GM19035 (cell line): ENCODE measurements around the gene TSPAN14.
A peak's percentile ranks its signal among the peaks of the same experiment; 100 is the strongest.
"Not testable (repeated sequence)": the region's sequence is repeated elsewhere in the genome, so short reads cannot be mapped to it uniquely, and the experiment has no call there.

Experiments used
- ATAC-seq: cut with Tn5 transposase; IDR thresholded peaks from one replicate; pipeline ENCODE4 v1.9.1; 2021; ENCODE audit not compliant: unreplicated experiment

TSPAN14 gene

GRCh38 chr10:80520661-80521470, 66.8 kb downstream of the TSPAN14 start:
- ATAC-seq, result no peak

GRCh38 chr10:80522756-80523363, 68.8 kb downstream of the TSPAN14 start:
- ATAC-seq, result no peak

- ATAC-seq, result no peak
These were observed 69.7 kb downstream of the TSPAN14 start for GRCh38 chr10:80523773-80524172.

- no peak for ATAC-seq
These were observed 70.2 kb downstream of the TSPAN14 start for GRCh38 chr10:80524190-80524909.

- no peak for ATAC-seq
These were observed 72.1 kb downstream of the TSPAN14 start for GRCh38 chr10:80526218-80526617.

DNA sequence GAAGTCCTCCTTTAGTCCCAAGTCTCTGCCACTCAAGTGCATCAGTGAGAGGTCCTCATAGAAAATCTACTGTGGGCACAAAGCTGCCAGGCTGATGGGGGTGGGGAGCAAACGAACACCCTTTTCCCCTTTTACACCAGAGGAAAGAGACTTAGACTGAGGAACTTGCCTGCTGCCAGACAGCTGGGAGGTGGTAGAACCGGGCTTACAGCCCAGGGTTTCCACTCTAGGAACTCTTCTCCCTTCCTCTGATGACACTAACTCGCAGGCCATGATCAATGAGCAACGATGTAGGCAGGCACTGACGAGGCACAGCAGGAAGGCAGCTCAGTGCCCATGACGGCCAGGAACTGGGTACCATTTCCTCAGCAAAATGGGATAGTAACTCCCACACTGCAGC, 72.6 kb downstream of the TSPAN14 start:
- no peak for ATAC-seq

- no peak for ATAC-seq
These were observed 74.1 kb downstream of the TSPAN14 start for GRCh38 chr10:80528185-80528700.

DNA sequence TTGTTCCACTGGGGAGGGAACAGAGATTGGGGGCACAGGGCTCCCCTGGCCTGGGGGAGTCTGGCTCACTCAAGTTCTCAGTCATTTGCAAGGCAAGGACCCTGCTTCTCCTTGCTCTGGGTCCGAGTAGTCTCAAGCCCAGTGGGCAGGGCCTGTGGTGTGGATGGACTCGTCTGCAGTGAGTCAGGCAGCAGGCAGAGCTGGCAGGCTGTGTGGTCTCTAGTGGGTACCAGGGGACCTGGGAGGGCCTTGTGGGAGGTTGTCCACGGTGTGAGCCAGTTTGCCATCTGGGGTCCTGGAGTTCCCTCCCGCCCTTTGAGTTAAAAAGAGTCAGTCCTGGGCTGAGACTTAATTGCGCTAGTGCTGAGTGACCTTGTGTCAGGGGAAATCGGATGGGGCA, 74.8 kb downstream of the TSPAN14 start:
- no peak for ATAC-seq

GRCh38 chr10:80529604-80530003, 75.5 kb downstream of the TSPAN14 start:
- no peak for ATAC-seq

DNA sequence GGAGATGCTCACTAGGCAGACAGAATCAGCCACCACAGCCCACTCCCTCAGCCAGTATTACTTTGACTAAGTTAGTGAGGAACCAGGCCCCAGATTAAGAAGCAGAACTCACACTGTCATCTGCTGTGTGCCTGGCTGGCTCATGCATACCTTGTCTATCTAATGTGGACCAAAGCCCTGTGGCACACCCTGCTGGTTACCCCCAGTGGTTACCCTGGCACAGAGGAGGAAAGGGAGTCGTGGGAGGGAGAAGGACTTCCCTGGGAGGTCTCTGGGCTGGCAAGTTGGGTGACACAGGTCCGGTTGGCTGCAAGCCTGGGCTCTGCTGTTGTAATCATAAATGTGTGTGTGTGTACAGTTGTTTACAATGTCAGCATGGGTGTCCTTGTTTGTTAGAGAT, 76.1 kb downstream of the TSPAN14 start:
- no peak for ATAC-seq

GRCh38 chr10:80530816-80531215, 76.7 kb downstream of the TSPAN14 start:
- no peak for ATAC-seq

DNA sequence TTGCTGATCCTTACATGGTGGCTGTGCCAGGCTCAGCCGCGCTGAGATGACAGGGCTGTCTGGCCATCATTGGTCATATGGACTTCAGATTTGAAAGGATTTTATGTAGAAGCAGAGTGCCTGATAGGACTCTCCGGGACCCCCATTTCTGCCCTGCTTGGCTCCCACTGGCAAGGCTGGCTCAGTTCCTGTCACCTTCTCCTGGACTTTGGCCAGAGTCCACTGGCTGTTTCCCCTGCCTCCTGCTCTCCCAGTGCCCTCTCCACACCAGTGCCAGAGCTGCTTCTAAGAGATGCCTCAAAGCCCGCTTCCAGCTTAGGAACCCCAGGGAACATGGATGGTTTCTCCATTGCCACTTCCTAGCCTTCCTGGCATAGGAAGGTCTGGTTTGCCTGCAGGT, 78.5 kb downstream of the TSPAN14 start:
- no peak for ATAC-seq

GRCh38 chr10:80534059-80534458, 79.9 kb downstream of the TSPAN14 start:
- not testable (repeated sequence) for ATAC-seq

DNA sequence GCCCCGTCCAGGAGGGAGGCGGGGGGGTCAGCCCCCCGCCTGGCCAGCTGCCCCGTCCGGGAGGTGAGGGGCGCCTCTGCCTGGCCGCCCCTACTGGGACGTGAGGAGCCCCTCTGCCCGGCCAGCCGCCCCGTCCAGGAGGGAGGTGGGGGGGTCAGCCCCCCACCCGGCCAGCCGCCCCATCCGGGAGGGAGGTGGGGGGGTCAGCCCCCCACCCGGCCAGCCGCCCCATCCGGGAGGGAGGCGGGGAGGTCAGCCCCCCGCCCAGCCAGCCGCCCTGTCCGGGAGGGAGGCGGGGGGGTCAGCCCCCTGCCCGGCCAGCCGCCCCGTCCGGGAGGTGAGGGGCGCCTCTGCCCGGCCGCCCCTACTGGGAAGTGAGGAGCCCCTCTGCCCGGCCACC, 80.5 kb downstream of the TSPAN14 start:
- not testable (repeated sequence) for ATAC-seq

DNA sequence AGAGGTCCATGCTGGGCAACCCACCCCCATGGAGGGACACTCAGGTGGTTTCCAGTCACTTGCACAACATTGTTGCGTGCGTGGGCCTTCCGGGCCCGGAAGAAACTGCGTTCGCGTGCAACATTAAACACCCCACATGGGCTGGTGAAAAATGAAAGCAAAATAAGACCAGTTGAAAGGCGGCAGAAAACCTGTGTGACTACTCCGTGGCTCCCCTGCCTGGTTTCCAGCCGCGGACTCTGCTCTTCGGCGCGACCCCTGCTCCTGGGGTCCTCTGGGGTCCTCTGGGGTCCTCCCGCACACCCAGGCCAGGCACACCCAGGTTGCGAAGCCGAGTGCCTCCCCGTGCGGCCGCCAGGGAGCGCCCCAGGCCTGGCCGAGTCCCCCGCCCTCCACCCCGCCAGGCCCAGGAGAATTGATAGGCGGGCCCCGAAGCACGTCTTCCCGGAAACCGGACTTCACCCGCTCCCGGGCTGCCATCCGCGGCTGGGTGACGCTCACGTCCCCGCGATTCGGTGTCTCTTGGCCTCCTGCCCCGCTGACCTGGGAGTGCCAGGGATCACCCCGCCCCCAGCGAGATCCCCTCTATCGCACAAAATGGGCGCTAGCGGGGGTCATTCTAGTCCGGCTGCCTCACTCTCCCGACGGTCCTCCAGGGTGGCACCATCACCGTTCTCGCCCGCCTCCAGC, 81.7 kb downstream of the TSPAN14 start:
- ATAC-seq, result peak; percentile 86

DNA sequence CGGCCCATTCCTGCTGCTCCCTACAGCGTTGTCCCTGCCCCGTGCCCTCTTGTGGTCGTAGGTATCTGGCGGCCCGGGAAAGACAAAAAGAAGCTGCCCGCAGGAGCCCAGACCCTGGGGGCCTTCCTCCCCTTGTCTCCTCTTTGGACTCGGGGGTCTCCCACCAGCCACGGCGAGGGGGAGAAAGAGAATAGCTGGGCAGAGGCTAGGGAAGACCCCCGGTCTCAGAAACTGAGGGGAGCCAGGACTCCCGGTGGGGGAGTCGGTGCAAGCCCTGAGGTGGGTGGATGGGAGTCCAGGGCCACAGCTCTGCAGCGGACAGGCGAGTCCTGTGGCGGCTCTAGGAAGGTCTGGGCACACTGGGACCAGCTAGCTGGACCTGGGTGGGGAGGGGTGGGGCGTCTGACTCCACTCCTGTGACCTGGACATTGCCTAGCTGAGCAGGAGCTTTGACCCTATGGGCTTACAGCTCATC, 82.3 kb downstream of the TSPAN14 start:
- no peak for ATAC-seq

DNA sequence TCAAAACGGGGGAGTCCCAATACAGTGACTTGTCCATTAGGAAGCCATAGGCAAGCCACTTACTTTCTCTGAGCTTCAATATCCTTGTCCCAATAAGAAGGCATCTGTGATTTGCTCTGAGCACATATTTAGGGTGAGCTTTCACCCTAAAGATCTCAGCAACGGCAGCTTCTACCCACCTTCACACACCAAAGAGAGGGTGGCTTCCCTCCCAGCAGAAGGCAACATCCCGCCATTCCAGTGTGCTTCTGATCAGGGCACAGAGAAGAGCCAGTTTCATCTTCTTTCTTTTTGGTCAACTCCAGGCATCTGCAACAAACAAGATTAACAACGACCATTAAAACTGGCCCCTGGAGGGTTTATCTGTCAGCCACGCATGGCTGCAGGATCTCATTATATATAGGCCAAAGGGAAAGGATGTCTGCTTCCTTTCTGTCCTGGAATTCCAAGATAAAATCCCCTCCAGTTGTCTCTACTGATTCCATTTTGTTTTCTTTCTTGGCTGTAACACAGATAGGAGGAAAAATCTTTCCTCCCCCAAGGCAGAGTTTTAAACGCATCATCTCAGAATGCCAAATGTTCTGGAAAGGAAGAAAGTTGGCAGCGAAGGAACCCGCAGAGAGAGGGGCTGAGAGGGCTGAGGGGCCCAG, 83.1 kb downstream of the TSPAN14 start:
- no peak for ATAC-seq

- no peak for ATAC-seq
These were observed 83.8 kb downstream of the TSPAN14 start, which contains the start of gene SH2D4B for GRCh38 chr10:80537736-80538480. Gene SH2D4B, plus strand, starts transcription at chr10:80537902. Its CDS starts 430 bp downstream, at chr10:80538332.

DNA sequence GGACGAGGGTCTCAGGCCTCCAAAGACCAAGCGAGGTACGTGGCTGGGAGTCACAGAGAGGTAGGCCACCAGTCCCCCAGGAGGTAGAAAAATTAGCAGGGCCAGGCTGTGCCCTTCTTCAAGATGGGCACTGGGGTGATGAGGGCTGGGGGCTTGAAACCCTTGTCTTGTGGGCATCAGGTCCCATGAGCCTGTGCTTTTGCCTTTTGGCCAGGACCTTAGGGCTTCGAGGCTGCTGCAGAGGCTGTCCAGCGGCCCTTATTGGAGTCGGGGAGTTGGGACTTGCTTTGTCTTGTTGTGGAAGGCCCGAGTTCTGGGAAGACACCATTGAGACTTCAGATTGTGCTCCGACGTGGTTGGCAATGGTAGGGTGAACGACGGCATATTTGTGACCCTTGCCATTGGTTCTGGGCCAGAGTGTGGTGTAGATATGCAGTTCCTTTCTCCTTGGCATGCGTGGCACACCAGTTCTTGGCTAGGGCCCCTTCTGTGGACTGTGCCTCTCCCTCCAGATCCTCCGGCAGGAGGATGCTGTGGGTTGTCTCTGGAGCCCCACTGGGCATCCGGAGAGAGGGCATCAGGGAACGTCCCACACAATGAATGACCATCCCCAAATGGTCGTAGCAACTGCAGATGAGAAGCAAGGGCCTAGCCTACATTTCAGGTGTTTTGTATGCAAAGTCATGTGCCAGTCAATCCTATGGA, 84.5 kb downstream of the TSPAN14 start:
- no peak for ATAC-seq
